K562 (cell line): ENCODE data around the gene NMNAT3. TPM values are rescaled to one million over a fixed set of nuclear protein-coding genes. Genes with fewer than 3 reads are reported as not detected.

Source experiments
- CC2D1A ChIP-seq: fragments of 450-650 bp; IDR thresholded peaks from 2 replicates; pipeline ENCODE4 v1.6.1; 2017; ENCODE audit warnings: mild to moderate bottlenecking
- DACH1 ChIP-seq: fragments of 450-650 bp; IDR thresholded peaks from 2 replicates; pipeline ENCODE4 v1.6.1; 2018; ENCODE audit not compliant: partially characterized antibody
- LEF1 ChIP-seq: fragments of 450-650 bp; IDR thresholded peaks from 2 replicates; pipeline ENCODE4 v1.6.1; 2016; ENCODE audit warnings: mild to moderate bottlenecking
- U2AF1 ChIP-seq: fragments of 200-400 bp; formaldehyde crosslinking; optimal IDR thresholded peaks from 2 replicates; pipeline ENCODE3; 2017; ENCODE audit warnings: mild to moderate bottlenecking, low read depth, low read length, moderate library complexity
- ZC3H11A ChIP-seq: IDR thresholded peaks from 2 replicates; pipeline ENCODE4 v1.6.1; 2012; ENCODE audit warnings: low read depth, low read length, improper control_type of control experiment
- ZNF444 ChIP-seq: fragments of 250-450 bp; sonication (Bioruptor Pico); IDR thresholded peaks from 2 replicates; pipeline ENCODE4 v1.4.0; 2020; ENCODE audit warnings: mild to moderate bottlenecking, moderate library complexity
- polyA plus RNA-seq, 8 experiments: library from polyadenylated mRNA; depleted of rRNA in 4 of 8; stranded (reverse) in 5 of 8; unstranded in 3 of 8; fragments of >200 nt; fragmentation: Nextera tagmentation in 2 of 8; fragmentation: Illumina TruSeq in 1 of 8; extraction: Ambion mirVana in 2 of 8; extraction: Trizol in 1 of 8; gene quantifications; 2 replicates each; pipeline versions ENCODE4 v1.2.1 to v1.2.3, GENCODE V29; 2011 to 2014; ENCODE audit warnings: inconsistent platforms in 1 of 8, missing spikeins in 1 of 8
- total RNA-seq, 7 experiments: library from RNA; depleted of rRNA in 6 of 7; stranded (reverse); fragments of >200 nt in 6 of 7; fragmentation: Illumina TruSeq in 2 of 7; extraction: Trizol in 2 of 7; gene quantifications; 2 replicates each; pipeline versions ENCODE4 v1.2.1 to v1.2.3, GENCODE V29; 2011 to 2021; ENCODE audit warnings: low replicate concordance in 1 of 7
- TF ChIP-seq, protein P1 (sequence below), 3 experiments: fragments of 200-800 bp in 1 of 3; sonication (Bioruptor generic) in 1 of 3; sonication (generic) in 1 of 3; formaldehyde crosslinking in 1 of 3; IDR thresholded peaks; 2 replicates each; pipeline versions ENCODE4 v1.6.1 to v1.8.0; 2016 to 2022; ENCODE audit warnings: mild to moderate bottlenecking in 2 of 3, missing compliant biosample characterization in 2 of 3, missing genetic modification characterization in 2 of 3, missing genetic modification reagents in 1 of 3
- TF ChIP-seq, protein P2 (sequence below): fragments of 250-450 bp; sonication (Bioruptor Pico); IDR thresholded peaks from 2 replicates; pipeline ENCODE4 v1.5.0; 2020; ENCODE audit warnings: mild to moderate bottlenecking
- TF ChIP-seq, protein P3 (sequence below): sonication (generic); formaldehyde crosslinking; IDR thresholded peaks from 2 replicates; pipeline ENCODE4 v1.8.1; 2022; ENCODE audit warnings: missing genetic modification reagents
- TF ChIP-seq, protein P4 (sequence below): fragments of 200-800 bp; sonication (Bioruptor generic); IDR thresholded peaks from 2 replicates; pipeline ENCODE4 v1.6.1; 2017; ENCODE audit warnings: missing genetic modification characterization, missing compliant biosample characterization

The NMNAT3 gene
- total and polyA plus RNA-seq, 9 of the 15 experiments (the other 6 are each of a cell fraction or from before 2014, with no cell fraction given), result 2.3 to 12.5 (median 6.6) TPM

DNA sequence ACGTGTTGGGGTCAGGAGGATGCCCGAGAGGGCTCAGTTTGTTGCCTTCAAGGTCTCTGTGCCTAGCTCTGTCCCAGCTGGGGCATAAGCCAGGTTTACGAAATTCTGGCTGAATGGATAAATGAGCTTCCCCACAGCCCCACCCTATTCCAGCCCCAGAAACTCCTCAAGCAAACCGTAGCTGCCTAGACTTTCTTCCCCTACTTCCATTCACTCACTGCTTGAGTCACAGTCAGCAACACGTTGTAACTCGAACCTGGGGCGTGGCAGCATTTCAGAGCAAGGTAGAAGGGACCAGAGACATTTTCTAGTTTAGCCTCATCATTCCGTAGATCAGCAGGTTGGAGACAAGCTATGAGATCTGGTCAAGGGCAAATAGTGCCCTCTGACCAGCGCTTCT, 24.2 kb downstream of the NMNAT3 start (continued):
- TF ChIP-seq ZC3H11A (no peak), LEF1 (no peak), U2AF1 (no peak), ZNF444 (no peak), DACH1 (no peak), CC2D1A (no peak)
- TF ChIP-seq, protein P1, sequence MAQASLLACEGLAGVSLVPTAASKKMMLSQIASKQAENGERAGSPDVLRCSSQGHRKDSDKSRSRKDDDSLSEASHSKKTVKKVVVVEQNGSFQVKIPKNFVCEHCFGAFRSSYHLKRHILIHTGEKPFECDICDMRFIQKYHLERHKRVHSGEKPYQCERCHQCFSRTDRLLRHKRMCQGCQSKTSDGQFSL (CRISPR knock-in tag; IDR thresholded peaks at IDR 0.05), result no peak
- TF ChIP-seq, protein P1 (tag; IDR thresholded peaks at IDR 0.05), result no peak
- TF ChIP-seq, protein P2, sequence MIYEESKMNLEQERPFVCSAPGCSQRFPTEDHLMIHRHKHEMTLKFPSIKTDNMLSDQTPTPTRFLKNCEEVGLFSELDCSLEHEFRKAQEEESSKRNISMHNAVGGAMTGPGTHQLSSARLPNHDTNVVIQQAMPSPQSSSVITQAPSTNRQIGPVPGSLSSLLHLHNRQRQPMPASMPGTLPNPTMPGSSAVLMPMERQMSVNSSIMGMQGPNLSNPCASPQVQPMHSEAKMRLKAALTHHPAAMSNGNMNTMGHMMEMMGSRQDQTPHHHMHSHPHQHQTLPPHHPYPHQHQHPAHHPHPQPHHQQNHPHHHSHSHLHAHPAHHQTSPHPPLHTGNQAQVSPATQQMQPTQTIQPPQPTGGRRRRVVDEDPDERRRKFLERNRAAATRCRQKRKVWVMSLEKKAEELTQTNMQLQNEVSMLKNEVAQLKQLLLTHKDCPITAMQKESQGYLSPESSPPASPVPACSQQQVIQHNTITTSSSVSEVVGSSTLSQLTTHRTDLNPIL (CRISPR knock-in tag), result no peak
- TF ChIP-seq, protein P3, sequence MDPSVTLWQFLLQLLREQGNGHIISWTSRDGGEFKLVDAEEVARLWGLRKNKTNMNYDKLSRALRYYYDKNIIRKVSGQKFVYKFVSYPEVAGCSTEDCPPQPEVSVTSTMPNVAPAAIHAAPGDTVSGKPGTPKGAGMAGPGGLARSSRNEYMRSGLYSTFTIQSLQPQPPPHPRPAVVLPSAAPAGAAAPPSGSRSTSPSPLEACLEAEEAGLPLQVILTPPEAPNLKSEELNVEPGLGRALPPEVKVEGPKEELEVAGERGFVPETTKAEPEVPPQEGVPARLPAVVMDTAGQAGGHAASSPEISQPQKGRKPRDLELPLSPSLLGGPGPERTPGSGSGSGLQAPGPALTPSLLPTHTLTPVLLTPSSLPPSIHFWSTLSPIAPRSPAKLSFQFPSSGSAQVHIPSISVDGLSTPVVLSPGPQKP (CRISPR knock-in tag), result no peak
- TF ChIP-seq, protein P4, sequence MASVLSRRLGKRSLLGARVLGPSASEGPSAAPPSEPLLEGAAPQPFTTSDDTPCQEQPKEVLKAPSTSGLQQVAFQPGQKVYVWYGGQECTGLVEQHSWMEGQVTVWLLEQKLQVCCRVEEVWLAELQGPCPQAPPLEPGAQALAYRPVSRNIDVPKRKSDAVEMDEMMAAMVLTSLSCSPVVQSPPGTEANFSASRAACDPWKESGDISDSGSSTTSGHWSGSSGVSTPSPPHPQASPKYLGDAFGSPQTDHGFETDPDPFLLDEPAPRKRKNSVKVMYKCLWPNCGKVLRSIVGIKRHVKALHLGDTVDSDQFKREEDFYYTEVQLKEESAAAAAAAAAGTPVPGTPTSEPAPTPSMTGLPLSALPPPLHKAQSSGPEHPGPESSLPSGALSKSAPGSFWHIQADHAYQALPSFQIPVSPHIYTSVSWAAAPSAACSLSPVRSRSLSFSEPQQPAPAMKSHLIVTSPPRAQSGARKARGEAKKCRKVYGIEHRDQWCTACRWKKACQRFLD (CRISPR knock-in tag), result no peak
